Fibroblast of the aortic adventitia (primary cell): Measurements from ENCODE around the gene TES. TPM values are rescaled to one million over a fixed set of nuclear protein-coding genes. Genes with fewer than 3 reads are reported as not detected.
A peak's percentile ranks its signal among the peaks of the same experiment; 100 is the strongest.
"Not testable (repeated sequence)": the region's sequence is repeated elsewhere in the genome, so short reads cannot be mapped to it uniquely, and the experiment has no call there.

Experiments
- DNase-seq: peaks from one replicate; pipeline ENCODE4 v3.0.0-alpha.2; 2010; ENCODE audit warnings: low read depth
- H3K4me3 ChIP-seq: 2 replicates; pipeline ENCODE4 v1.5.1; 2011; ENCODE audit warnings: low read depth, mild to moderate bottlenecking, control low read depth, low read length, moderate library complexity
- CTCF ChIP-seq: IDR thresholded peaks from 2 replicates; pipeline ENCODE4 v1.5.1; 2011; ENCODE audit warnings: mild to moderate bottlenecking, low read length, control low read depth, inconsistent platforms; ENCODE audit not compliant: insufficient read depth
- total RNA-seq: library from RNA; depleted of rRNA; stranded (reverse); fragments of >200 nt; gene quantifications from 2 replicates; pipeline ENCODE4 v1.2.3, GENCODE V29; 2012; ENCODE audit warnings: low replicate concordance

TES gene
- total RNA-seq, 1 donor: 61.3 TPM

GRCh38 chr7:116173051-116174028 is 37.0 kb upstream of the TES start:
- H3K4me3 ChIP-seq: no peak overlapping the region
- TF ChIP-seq CTCF: peak; percentile 36
- peak; percentile 81 for DNase-seq

GRCh38 chr7:116175095-116175494 is 35.2 kb upstream of the TES start:
- not testable (repeated sequence) for DNase-seq, H3K4me3 ChIP-seq

GRCh38 chr7:116176226-116176625 is 34.1 kb upstream of the TES start:
- no peak overlapping the region for H3K4me3 ChIP-seq
- TF ChIP-seq CTCF: no peak

GRCh38 chr7:116177009-116177408 is 33.3 kb upstream of the TES start:
- H3K4me3 ChIP-seq: no peak overlapping the region
- DNase-seq: peak; percentile 79
- no peak for TF ChIP-seq CTCF

More at GRCh38 chr7:116176226-116176625, 34.1 kb upstream of the TES start:
- DNase-seq: no peak

- DNase-seq: peak; percentile 77
- H3K4me3 ChIP-seq: no peak overlapping the region
- peak; percentile 76 for TF ChIP-seq CTCF
Observed at GRCh38 chr7:116180302-116180701, 30.0 kb upstream of the TES start.

- H3K4me3 ChIP-seq: no peak overlapping the region
- DNase-seq: no peak
- no peak for TF ChIP-seq CTCF
Observed at GRCh38 chr7:116182023-116182422, 28.3 kb upstream of the TES start.

- no peak for TF ChIP-seq CTCF
- no peak for DNase-seq
- no peak overlapping the region for H3K4me3 ChIP-seq
Observed at GRCh38 chr7:116185450-116185849, 24.9 kb upstream of the TES start.
